CD1c-positive myeloid dendritic cell (primary cell): Measurements from ENCODE around the gene NBPF9.
"Not testable (repeated sequence)": the region's sequence is repeated elsewhere in the genome, so short reads cannot be mapped to it uniquely, and the experiment has no call there.

ENCODE experiments used
- DNase-seq: peaks from one replicate; pipeline ENCODE4 v3.0.0-alpha.2; 2016; ENCODE audit errors: extremely low spot score

The NBPF9 gene, protein sequence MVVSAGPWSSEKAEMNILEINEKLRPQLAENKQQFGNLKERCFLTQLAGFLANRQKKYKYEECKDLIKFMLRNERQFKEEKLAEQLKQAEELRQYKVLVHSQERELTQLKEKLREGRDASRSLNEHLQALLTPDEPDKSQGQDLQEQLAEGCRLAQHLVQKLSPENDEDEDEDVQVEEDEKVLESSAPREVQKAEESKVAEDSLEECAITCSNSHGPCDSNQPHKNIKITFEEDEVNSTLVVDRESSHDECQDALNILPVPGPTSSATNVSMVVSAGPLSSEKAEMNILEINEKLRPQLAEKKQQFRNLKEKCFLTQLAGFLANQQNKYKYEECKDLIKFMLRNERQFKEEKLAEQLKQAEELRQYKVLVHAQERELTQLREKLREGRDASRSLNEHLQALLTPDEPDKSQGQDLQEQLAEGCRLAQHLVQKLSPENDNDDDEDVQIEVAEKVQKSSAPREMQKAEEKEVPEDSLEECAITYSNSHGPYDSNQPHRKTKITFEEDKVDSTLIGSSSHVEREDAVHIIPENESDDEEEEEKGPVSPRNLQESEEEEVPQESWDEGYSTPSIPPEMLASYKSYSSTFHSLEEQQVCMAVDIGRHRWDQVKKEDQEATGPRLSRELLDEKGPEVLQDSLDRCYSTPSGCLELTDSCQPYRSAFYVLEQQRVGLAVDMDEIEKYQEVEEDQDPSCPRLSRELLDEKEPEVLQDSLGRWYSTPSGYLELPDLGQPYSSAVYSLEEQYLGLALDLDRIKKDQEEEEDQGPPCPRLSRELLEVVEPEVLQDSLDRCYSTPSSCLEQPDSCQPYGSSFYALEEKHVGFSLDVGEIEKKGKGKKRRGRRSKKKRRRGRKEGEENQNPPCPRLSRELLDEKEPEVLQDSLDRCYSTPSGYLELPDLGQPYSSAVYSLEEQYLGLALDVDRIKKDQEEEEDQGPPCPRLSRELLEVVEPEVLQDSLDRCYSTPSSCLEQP (N-terminal part only)

DNA sequence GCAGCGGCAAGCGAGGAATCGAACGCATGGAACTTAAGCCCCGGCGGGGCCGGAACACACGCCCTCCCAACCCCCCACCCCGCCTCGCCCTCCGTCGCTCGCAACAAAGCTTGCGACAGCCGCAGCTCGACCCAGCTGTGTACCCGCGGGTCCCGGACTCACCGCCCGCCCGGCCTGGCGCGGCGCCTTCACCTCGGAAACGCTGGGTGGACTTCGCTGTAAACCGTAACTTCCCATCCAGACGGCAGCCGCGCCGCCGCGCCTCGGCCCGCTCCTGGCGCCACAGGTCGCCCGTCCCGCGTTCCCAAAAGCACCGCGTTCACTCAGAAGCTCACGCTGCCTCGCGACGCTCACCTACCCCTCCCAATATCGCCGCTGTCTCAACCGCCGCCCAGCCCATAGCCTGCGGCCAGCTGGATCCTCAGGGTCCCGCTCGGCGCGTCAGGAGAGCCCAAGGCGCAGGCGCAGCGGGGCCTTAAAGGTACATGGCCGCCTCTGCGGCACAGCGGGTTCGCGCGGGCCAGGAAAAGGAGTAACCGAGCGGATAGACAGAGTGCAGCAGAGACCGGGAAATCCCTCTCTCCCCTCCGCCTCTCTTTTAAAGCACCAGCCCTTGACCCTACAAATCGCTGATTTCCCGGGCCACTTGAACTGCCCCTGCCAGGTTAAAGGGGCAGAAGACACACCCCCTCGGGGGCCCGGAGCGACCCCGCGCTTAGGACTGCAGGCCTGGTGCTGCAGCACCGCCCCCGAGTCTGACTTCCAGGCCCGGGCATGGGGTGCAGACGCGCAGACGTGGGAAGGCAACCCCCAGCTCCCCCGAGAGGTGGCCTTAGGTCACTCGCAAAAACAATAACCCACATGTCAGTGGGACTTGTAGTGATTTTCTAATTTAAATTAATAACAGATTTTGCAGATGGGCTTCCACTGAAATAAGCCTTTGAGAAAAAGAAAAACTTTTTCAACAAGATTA lies at the start of gene NBPF9:
Gene NBPF9 (minus strand): TSS at position 443 of the 973 bp plus-strand sequence. CDS start 21,412 bp downstream, outside the sequence.
- peak; percentile 1 for DNase-seq

DNA sequence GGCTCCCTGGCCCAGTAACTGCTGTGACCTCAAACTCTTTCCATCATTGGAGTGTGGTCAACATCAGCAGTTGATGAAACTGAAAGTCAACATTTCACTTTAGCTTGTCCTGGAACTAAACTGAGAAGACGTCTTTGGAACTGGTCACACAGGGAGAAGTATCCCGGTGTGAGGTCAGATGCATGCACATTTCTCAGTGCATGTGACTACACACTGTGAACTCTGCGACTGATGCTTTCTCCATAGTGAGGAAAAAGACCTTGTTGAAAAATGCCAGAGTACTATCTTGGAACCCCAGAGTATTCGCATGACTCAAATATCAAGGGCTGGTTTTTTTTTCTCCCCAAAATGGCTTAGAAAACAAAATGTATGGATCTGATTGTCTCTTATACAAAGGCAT lies 46.6 kb upstream of the NBPF9 start:
- DNase-seq, result not testable (repeated sequence)

DNA sequence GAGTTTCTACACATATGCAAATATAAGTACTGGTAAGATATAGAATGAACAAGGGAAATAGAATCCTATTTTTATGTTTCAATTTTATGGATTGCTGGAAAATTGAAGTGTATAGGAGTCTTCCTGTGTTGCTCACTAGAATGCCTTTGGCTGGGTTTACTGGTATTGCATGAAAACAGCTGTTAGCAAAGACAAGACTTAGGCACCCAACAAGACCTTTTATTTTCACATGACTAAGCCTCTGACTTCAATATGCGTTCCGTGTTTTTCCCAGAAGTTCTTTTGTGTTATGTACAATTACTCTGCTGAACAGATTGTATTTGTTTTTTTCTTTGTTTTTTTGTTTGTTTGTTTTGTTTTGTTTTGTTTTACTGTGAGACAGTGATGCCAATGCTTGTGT lies 34.2 kb upstream of the NBPF9 start:
- not testable (repeated sequence) for DNase-seq

DNA sequence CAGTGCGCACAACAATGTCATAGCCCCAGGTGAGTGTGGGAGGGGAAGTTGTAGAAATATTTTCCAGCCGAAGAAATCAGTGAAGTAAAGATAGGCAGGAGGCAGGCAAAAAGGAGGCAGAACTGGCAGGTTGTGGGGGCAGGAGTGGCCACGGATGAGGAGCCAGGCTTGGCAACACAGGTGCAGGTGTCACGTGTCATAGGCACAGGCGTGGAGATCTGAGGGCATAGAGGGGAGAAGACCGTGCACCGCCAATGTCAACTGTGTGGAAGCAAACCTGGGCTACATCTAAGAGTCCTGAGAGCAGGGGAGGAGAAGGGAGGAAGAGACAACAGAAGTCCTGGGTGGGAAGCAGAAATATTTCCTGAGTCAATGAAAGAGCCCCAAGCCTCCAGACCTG lies 27.6 kb upstream of the NBPF9 start:
- DNase-seq, result not testable (repeated sequence)

DNA sequence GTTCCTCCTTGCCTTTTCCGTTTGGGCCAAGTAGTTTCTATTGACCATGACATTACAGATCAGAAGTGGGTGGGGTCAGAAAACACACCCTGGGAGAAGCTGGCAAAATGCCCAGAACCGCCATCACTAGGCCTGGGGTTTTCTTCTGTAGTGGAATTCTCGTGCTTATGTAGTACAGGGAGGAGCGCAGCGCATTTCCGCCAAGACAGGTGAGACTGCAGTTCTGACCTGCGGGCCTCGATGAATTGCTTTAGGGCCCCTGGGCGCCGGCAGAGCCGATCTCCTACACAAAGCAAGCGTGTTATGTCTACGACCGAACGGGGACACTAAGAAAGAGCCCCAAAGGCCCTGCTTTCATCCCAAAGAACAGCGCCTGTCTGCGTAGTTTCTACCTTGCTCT lies 25.9 kb upstream of the NBPF9 start:
- not testable (repeated sequence) for DNase-seq

DNA sequence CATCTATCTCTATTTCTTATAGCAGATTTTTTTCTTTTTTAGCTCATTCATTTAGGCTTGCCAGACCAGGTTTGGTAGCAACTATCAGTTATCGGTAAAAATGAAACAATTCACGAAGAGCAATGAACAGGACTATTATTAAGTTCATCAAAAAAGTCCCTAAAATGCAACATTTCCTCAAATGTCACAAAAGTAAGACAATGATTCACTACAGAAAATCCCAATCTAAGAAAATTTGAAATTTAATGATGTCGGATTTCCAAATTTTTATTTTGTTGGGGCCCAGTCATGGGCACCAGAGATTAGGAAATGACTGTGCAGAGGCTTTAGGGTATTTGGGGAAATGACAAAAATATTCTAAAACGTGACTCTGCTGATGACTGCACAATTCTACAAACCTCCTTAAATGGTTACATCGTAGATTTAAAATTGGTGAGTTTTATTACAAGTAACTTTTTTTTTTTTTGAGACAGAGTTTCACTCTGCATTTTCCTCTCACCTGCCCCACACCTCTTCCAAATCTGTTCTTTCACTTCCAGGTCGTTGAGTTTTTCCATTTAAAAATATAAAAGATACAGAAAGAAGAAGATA lies 23.3 kb upstream of the NBPF9 start:
- DNase-seq, result peak; percentile 14

DNA sequence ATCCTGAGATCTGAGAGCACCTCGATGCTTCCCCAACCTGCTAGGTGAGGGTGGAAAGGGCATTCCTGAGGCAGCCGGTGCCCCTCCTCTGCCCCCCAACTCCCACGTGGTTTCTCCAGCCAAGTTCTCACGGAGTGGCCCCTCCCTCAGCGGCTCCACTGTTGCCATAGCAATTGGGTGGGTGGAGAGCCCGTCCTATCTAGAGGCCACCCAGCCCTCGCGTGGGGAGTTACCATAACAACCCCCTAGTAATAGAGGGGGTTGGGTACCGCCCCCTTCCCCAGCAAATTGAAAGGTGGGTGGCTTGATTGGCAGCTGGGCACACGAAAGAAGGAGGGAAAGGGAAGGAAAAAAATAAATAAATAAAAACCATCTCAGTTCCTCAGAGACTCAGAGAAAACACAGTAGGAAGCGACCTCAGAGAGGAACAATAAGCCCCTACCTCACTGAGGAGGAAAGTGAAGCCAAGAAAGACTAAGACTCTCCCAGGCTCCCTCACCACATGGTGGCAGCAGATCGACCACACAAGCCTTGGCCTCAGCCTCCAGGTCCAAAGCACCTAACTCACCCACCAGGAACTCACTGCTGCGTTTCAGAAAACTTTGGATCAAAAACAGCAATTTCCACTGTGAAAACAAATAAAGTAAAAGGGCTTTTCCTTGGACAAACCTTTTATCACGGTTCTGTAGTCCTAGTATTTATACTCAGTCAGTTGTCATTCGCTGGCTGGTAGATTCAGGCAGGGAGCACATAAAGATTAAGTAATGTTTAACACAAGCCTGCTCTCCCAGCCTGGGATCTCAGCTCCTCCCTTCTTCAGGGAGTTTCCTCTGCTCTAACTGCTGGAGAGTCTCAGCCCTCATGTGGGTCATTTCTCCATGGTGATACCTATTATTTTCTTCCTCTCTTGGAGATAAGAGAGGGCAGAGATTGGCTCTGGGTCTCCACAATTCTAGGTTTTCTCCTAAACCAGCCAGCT lies 20.9 kb upstream of the NBPF9 start:
- DNase-seq, result peak; percentile 16

DNA sequence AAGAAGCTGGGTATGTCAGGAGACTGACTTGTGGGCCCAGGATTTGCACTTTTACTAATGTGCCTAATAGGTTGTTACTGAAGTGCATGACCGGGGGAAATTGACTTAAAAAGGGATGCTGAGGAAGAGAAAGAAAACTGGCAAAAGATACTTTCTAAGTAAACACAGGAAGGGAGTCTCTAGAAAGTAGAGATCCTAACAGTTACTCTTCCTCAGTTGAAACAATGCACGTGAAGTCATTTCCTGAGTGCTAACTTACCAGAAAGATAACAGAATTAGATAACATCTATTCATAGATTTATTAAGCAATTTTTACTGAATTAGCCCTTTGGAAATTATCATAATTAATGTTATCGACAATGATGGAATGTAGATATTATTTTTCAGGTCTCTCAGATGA lies 9.5 kb upstream of the NBPF9 start:
- DNase-seq, result not testable (repeated sequence)

DNA sequence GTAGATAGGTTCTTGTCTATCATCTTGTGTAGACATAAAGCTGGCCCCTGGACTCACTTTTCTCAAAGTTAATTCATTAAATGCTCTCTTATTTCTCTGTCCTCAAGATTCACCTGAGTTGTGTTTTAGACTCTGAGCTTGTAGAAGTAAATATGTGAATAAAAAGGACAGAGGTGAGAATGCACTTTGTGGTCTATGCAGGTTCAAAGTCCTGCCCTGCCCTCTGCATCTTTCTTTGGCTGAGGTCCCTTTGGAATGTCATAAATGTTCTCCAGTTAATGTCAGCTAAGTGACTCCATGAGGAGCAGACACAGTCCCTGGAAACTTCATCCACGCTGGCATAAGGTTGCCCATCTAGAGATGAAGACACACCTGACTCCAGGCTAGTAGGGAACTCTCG lies 7.0 kb upstream of the NBPF9 start:
- not testable (repeated sequence) for DNase-seq

DNA sequence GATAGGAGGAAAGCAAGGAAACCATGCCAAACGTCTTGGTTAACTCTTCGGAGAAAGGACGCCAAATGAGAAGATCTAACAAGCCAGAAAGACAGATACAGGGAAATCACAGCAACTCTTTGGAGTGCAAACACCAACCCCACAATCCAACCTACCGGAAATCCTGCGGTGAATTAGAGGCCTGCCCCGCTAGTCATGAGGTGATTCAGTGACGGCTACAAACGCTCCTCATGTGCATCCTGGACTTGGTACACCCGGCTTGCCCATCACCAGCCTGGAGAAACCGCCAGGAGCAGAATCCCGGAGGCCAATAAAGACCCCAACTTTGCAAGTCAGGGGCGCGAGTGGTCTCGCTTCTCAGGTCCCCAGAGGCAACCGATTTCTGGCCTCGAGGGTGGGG lies 777 bp downstream of the NBPF9 start:
- DNase-seq, result not testable (repeated sequence)

DNA sequence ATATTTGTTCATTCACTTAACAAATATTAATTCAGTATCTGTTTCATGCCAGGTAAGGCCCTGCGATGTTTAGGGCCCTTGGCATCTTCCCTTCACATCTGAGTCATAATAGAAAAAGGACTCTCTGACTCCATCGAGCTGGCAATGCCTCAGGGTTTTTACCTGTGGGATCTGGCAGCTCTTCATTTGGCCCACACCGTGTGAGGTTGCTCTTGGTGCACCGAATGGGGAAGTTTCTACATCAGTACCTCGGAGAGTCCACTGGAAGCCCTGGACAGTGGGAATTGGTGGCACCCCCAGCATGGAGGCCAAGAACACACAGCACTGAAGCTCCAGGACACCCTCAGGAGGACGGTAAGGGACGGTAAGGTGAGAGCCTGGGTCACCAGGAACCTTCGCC lies 5.1 kb downstream of the NBPF9 start:
- not testable (repeated sequence) for DNase-seq

DNA sequence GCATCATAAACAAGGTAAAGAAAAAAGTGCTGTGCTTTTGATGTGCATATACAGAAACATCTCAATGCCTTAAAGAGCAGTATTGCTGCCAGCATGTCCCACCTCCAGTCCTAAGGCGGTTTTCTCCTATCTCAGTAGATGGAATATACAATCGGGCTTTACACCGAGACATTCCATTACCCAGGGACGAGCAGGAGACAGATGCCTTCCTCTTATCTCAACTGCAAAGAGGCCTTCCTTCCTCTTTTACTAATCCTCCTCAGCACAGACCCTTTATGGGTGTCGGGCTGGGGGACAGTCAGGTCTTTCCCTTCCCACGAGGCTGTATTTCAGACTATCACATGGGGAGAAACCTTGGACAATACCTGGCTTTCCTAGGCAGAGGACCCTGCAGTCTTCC lies 10.2 kb downstream of the NBPF9 start:
- not testable (repeated sequence) for DNase-seq

DNA sequence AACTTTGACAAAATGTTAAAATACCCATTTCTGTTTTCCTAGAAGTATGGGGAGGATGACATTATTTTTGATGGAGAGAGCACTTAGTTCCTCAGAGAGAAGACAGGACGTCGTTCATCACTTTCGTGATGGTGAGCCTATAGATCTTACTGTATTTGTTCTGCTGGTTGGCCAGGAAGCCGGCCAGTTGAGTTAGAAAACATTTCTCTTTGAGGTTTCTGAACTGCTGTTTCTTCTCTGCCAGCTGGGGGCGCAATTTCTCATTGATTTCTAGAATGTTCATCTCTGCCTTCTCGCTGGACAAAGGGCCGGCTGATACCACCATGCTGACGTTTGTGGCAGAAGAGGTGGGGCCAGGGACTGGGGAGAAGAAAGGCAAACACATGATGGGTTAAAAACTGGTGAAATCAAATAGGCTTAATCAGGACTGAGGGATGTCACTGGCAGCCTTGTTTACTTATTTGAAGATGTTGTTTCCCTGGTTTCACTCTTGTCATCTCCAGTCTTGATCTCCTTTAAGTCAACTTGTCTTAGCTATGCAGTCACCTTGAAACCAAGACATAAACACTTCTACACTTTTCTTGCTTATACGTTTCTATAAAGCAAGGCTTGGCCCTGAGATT lies 27.7 kb downstream of the NBPF9 start:
- not testable (repeated sequence) for DNase-seq

DNA sequence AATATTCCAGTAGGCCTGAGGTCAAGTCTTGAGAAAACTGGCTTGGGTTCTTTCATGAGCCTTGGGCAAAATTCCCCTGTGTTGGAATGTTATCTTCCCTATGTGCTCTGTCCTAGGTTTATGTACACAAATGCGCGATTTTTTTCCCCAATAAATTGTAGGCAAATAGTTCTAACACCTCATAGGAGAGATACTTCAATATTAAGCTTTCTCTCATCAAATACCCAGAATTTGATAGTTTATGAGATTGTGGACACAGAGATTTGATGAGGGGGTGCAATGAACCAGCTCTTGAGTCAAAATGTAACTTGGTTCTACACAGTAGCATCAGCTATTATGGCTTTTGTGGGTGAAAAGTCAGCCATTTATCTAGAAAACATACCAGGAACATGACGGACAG lies 38.7 kb downstream of the NBPF9 start:
- DNase-seq, result not testable (repeated sequence)

DNA sequence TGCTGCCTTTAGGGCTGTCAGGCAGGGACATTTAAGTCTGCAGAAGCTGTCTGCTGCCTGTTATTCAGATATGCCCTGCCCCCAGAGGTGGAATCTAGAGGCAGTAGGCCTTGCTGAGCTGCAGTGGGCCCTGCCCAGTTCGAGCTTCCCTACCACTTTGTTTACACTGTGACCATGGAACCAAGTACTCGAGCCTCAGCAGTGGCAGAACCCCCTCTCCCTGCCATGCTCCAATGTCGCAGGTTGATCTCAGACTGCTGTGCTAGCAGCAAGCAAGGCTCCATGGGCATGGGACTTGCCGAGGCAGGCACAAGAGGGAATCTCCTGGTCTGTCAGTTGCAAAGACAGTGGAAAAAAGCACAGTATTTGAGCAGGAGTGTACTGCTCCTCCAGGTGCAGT lies 60.3 kb downstream of the NBPF9 start:
- not testable (repeated sequence) for DNase-seq

DNA sequence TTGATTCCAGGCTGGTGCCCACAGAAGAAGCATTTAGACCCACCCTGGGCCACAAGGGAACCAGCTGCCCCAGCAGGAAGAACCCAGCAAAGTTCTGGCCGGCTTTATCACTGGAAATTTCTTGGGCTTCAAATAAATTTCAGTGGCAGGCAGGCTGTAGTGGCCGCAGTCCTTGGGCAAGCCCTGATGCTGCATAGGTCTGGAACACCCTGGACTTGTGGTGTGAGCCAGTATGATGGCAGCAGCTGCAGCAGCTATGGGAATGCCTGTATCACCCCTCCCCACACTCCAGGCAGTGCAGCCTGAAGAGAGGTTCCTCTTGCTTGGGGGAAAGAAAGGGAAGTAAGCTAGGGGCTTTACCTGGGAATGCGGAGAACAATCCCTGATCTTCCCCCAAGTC lies 69.4 kb downstream of the NBPF9 start:
- not testable (repeated sequence) for DNase-seq

DNA sequence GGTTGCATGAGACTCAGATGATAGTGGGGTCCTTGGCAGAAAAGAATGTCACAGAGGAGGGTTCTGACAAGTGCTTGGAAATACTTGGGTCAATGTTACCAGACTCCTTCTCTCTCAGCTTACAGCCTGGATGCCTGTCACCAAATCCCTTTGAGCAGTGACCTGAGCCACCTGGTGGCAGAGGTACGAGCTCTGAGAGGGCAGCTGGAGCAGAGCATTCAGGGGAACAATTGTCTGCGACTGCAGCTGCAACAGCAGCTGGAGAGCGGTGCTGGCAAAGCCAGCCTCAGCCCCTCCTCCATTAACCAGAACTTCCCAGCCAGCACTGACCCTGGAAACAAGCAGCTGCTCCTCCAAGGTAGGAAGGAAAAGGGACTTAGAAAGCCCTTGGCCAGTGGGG lies 79.0 kb downstream of the NBPF9 start:
- not testable (repeated sequence) for DNase-seq

DNA sequence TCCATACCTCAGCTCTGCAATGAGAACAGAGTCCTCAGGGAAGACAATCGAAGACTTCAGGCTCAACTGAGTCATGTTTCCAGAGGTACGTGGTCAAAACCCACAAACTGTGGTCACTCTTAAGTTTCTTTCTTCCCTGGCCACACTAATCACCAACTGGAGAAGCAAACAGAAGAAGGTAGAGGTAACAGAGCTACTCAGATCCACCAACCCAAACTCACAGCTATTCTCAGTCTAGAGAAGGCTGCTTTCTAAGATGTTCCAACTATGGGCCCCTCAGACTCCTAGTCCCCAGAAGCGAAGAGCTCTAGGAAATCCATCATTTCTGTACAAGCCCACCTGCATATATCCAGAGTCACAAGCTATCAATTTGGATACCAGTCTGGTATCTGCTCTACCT lies 84.8 kb downstream of the NBPF9 start:
- not testable (repeated sequence) for DNase-seq

DNA sequence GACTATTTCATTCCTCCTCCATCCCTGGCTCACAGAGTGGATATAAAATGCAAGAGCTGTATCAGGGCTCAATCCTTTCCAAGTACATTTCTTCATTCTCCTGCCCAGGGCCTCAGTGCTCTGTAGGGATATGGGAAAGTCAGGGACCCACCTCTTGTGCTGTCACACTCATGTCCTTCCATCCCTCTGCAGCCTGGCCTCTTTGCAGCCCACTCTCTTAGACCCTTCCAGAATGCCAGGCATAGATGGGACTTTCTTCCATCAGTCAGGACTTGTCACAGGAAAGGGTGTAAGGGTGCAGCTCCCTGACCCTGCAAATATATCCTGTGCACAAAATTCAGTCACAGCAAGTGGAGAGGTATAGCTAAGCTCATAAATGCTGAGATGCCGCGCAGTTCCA lies 86.7 kb downstream of the NBPF9 start:
- DNase-seq, result not testable (repeated sequence)
